A549 (cell line): ENCODE measurements around the gene EXPH5. TPM values are rescaled to one million over a fixed set of nuclear protein-coding genes. Genes with fewer than 3 reads are reported as not detected.
"Not testable (repeated sequence)": the region's sequence is repeated elsewhere in the genome, so short reads cannot be mapped to it uniquely, and the experiment has no call there.

ENCODE experiments used
- ATAC-seq, 2 experiments: fragments of 200-7000 bp in 1 of 2; fragments of >200 bp in 1 of 2; cut with Nextera tagmentation in 1 of 2; cut with Tn5 transposase in 1 of 2; 3 replicates each; pipeline versions ENCODE4 v1.8.0 to v1.9.1; 2018 to 2020; ENCODE audit warnings: mild to moderate bottlenecking in 1 of 2, moderate library complexity in 1 of 2
- CTCF ChIA-PET: fragments of 300-600 bp; sonication (Branson Sonifier 250); formaldehyde crosslinking; extraction: SDS; loops from one replicate; lab custom pipeline; 2021; ENCODE audit warnings: antibody characterized with exemption, inconsistent platforms; lab: Yijun Ruan, JAX
- POLR2A ChIA-PET: fragments of 350-600 bp; formaldehyde crosslinking; extraction: SDS; loops from one replicate; lab custom pipeline; 2021; ENCODE audit warnings: antibody characterized with exemption, inconsistent platforms; lab: Yijun Ruan, JAX
- DNase-seq, 2 experiments: peaks; one replicate each; pipeline versions ENCODE4 v3.0.0 to v3.0.0-alpha.2; 2011 to 2016; ENCODE audit warnings: low read depth in 1 of 2, low spot score in 1 of 2
- FAIRE-seq: peaks from 2 replicates; lab custom pipeline; 2011; peaks lifted over from hg19 to GRCh38; lab: Jason Lieb, UNC
- H3K27ac ChIP-seq, 2 experiments: fragments of >200 bp; sonication (Bioruptor Twin); formaldehyde crosslinking; 3 replicates each; pipeline ENCODE4 v1.5.1; 2016 to 2017
- H3K4me1 ChIP-seq: fragments of >200 bp; sonication (Bioruptor Twin); formaldehyde crosslinking; 3 replicates; pipeline ENCODE4 v1.6.1; 2016
- H3K4me2 ChIP-seq: fragments of >200 bp; sonication (Bioruptor Twin); formaldehyde crosslinking; 3 replicates; pipeline ENCODE4 v1.6.1; 2016
- H3K4me3 ChIP-seq: fragments of >200 bp; sonication (Bioruptor Twin); formaldehyde crosslinking; 3 replicates; pipeline ENCODE4 v1.5.1; 2016
- H3K9me3 ChIP-seq: fragments of >200 bp; sonication (Bioruptor Twin); formaldehyde crosslinking; 3 replicates; pipeline ENCODE4 v1.6.1; 2016
- ATOH8 ChIP-seq: fragments of 250-450 bp; sonication (Bioruptor Pico); IDR thresholded peaks from 2 replicates; pipeline ENCODE4 v1.5.0; 2020; ENCODE audit warnings: low read depth, mild to moderate bottlenecking, moderate library complexity
- BCL3 ChIP-seq: fragments of >200 bp; sonication (Bioruptor Twin); formaldehyde crosslinking; IDR thresholded peaks from 3 replicates; pipeline ENCODE4 v1.6.1; 2016
- BHLHE40 ChIP-seq: IDR thresholded peaks from 2 replicates; pipeline ENCODE4 v1.6.1; 2012; ENCODE audit warnings: low read depth, low read length, inconsistent platforms
- CBX2 ChIP-seq: fragments of 200-600 bp; sonication (generic); IDR thresholded peaks from 2 replicates; pipeline ENCODE4 v1.6.1; 2016; ENCODE audit warnings: low read depth, mild to moderate bottlenecking, borderline replicate concordance
- CBX8 ChIP-seq: fragments of 200-600 bp; sonication (generic); IDR thresholded peaks from 2 replicates; pipeline ENCODE4 v1.6.1; 2016
- CEBPB ChIP-seq, 2 experiments: fragments of >200 bp in 1 of 2; sonication (Bioruptor Twin) in 1 of 2; formaldehyde crosslinking in 1 of 2; IDR thresholded peaks; 2 replicates each; pipeline ENCODE4 v1.6.1; 2012 to 2016
- CHD2 ChIP-seq: fragments of 150-350 bp; IDR thresholded peaks from 2 replicates; pipeline ENCODE4 v1.6.1; 2014; ENCODE audit warnings: low read length; ENCODE audit not compliant: partially characterized antibody
- ELK1 ChIP-seq: fragments of 150-350 bp; IDR thresholded peaks from 2 replicates; pipeline ENCODE4 v1.6.1; 2014; ENCODE audit warnings: low read depth, mild to moderate bottlenecking, low read length
- EP300 ChIP-seq, 2 experiments: fragments of >200 bp; sonication (Bioruptor Twin); formaldehyde crosslinking; IDR thresholded peaks; 2 replicates in 1 of 2; 3 replicates in 1 of 2; pipeline ENCODE4 v1.6.1; 2016 to 2017
- ESRRA ChIP-seq: fragments of 150-350 bp; IDR thresholded peaks from 2 replicates; pipeline ENCODE4 v1.6.1; 2014; ENCODE audit warnings: mild to moderate bottlenecking, low read length, borderline replicate concordance
- FOSB ChIP-seq: fragments of 250-450 bp; sonication (Bioruptor Pico); IDR thresholded peaks from 2 replicates; pipeline ENCODE4 v1.5.0; 2020; ENCODE audit warnings: mild to moderate bottlenecking, moderate library complexity
- FOSL2 ChIP-seq, 2 experiments: fragments of 450-650 bp in 1 of 2; fragments of >200 bp in 1 of 2; sonication (Bioruptor Twin) in 1 of 2; formaldehyde crosslinking; IDR thresholded peaks; 2 replicates each; pipeline versions ENCODE4 v1.5.0 to v1.6.1; 2016 to 2020; ENCODE audit warnings: mild to moderate bottlenecking in 1 of 2, moderate library complexity in 1 of 2
- GATA3 ChIP-seq: IDR thresholded peaks from 2 replicates; pipeline ENCODE4 v1.6.1; 2012; ENCODE audit warnings: borderline replicate concordance
- HEYL ChIP-seq: fragments of 250-450 bp; sonication (Bioruptor Pico); IDR thresholded peaks from 2 replicates; pipeline ENCODE4 v1.8.0; 2021; ENCODE audit warnings: mild to moderate bottlenecking, moderate library complexity
- HOXA7 ChIP-seq: fragments of 250-450 bp; sonication (Bioruptor Pico); IDR thresholded peaks from 2 replicates; pipeline ENCODE4 v1.5.0; 2020; ENCODE audit warnings: mild to moderate bottlenecking, moderate library complexity
- HOXB5 ChIP-seq: fragments of 250-450 bp; sonication (Bioruptor Pico); IDR thresholded peaks from 2 replicates; pipeline ENCODE4 v1.5.0; 2020; ENCODE audit warnings: mild to moderate bottlenecking, moderate library complexity
- JUN ChIP-seq, 2 experiments: fragments of >200 bp; sonication (Bioruptor Twin); formaldehyde crosslinking; IDR thresholded peaks; 2 replicates in 1 of 2; 3 replicates in 1 of 2; pipeline ENCODE4 v1.6.1; 2016 to 2017
- KDM1A ChIP-seq: fragments of 200-600 bp; sonication (generic); IDR thresholded peaks from 2 replicates; pipeline ENCODE4 v1.6.1; 2016; ENCODE audit warnings: low read depth, mild to moderate bottlenecking
- MAFK ChIP-seq: fragments of 450-650 bp; IDR thresholded peaks from 2 replicates; pipeline ENCODE4 v1.6.1; 2014; ENCODE audit not compliant: partially characterized antibody
- MAX ChIP-seq: IDR thresholded peaks from 2 replicates; pipeline ENCODE4 v1.6.1; 2012
- MYC ChIP-seq: IDR thresholded peaks from 2 replicates; pipeline ENCODE4 v1.6.1; 2012; ENCODE audit warnings: mild to moderate bottlenecking, inconsistent platforms, low read length, improper control_type of control experiment, borderline replicate concordance
- NR3C1 ChIP-seq: fragments of >200 bp; sonication (Bioruptor Twin); formaldehyde crosslinking; IDR thresholded peaks from 3 replicates; pipeline ENCODE4 v1.6.1; 2017
- PBX3 ChIP-seq: IDR thresholded peaks from 2 replicates; pipeline ENCODE4 v1.6.1; 2012
- PHF8 ChIP-seq: fragments of 200-600 bp; sonication (generic); IDR thresholded peaks from 2 replicates; pipeline ENCODE4 v1.6.1; 2016; ENCODE audit warnings: low read depth, mild to moderate bottlenecking, antibody characterized with exemption, moderate library complexity, borderline replicate concordance
- POLR2A ChIP-seq: IDR thresholded peaks from 2 replicates; pipeline ENCODE4 v1.6.1; 2012; ENCODE audit warnings: mild to moderate bottlenecking, low read length
- POLR2AphosphoS2 ChIP-seq: conservative IDR thresholded peaks from 2 replicates; pipeline ENCODE4 v1.6.1; 2012; ENCODE audit warnings: low read length, improper control_type of control experiment, inconsistent platforms
- RARB ChIP-seq: fragments of 250-450 bp; sonication (Bioruptor Pico); IDR thresholded peaks from 2 replicates; pipeline ENCODE4 v1.8.0; 2021; ENCODE audit warnings: mild to moderate bottlenecking, moderate library complexity
- SMC3 ChIP-seq: fragments of >200 bp; sonication (Bioruptor Twin); formaldehyde crosslinking; IDR thresholded peaks from 3 replicates; pipeline ENCODE4 v1.6.1; 2018; ENCODE audit warnings: inconsistent platforms
- ZC3H11A ChIP-seq: fragments of 450-650 bp; IDR thresholded peaks from 2 replicates; pipeline ENCODE4 v1.6.1; 2014; ENCODE audit warnings: antibody characterized with exemption, mild to moderate bottlenecking
- ZNF302 ChIP-seq: fragments of 250-450 bp; sonication (Bioruptor Pico); IDR thresholded peaks from 2 replicates; pipeline ENCODE4 v1.9.0; 2021; ENCODE audit warnings: inconsistent platforms, mild to moderate bottlenecking, moderate library complexity
- WGBS: methylation state at CpG from one replicate; pipeline ENCODE4 v1.1.6; 2017; ENCODE audit errors: missing lambda C conversion rate; 5-methylcytosine and 5-hydroxymethylcytosine counted together
- polyA plus RNA-seq, 4 experiments: library from polyadenylated mRNA; depleted of rRNA in 3 of 4; stranded (reverse); fragments of >200 nt; fragmentation: RNase III in 1 of 4; extraction: RNeasy Plus Mini Kit Qiagen cat#74134 plus additional on column Dnase treatment in 1 of 4; gene quantifications; 2 replicates in 3 of 4; 3 replicates in 1 of 4; pipeline ENCODE4 v1.2.3, GENCODE V29; 2011 to 2017

The EXPH5 gene
- polyA plus RNA-seq, 2 of the 4 experiments (the other 2 are of a cell fraction), result 0.01 to 0.37 TPM

- FAIRE-seq (no peak), ATAC-seq (no peak), DNase-seq (no peak)
- 82% methylated on average over 4 of the region's 4 CpGs for WGBS
- no peak for TF ChIP-seq POLR2AphosphoS2
- TF ChIP-seq FOSL2 (IDR thresholded peaks at IDR 0.05), result no peak
- no peak for TF ChIP-seq FOSL2 (CRISPR knock-in tag; IDR thresholded peaks at IDR 0.05)
- TF ChIP-seq NR3C1, result no peak
- TF ChIP-seq BCL3, result no peak
- no peak for TF ChIP-seq CBX8
- no peak for TF ChIP-seq FOSB (CRISPR knock-in tag)
- no peak for TF ChIP-seq KDM1A
- TF ChIP-seq PBX3, result no peak
- no peak for TF ChIP-seq SMC3
- TF ChIP-seq GATA3, result no peak
- no peak for TF ChIP-seq JUN (IDR thresholded peaks at IDR 0.05)
- Histone ChIP-seq H3K4me3 (no peak overlapping the region), H3K4me2 (no peak overlapping the region), H3K4me1 (no peaks in the 10 kb centered on the region), H3K27ac (no peak overlapping the region), H3K9me3 (no peaks in the 10 kb centered on the region)
- POLR2A ChIA-PET, result no interaction called here
- CTCF ChIA-PET, result no interaction called here
These were observed 6.5 kb downstream of the EXPH5 start for GRCh38 chr11:108587109-108587508.

- FAIRE-seq (no peak), ATAC-seq (0 out of 6 replicates have a peak, but pooled peaks of 1 of the 2 experiments have one; percentile 25), DNase-seq (peak in 1 of 2 experiments; percentile 7)
- Histone ChIP-seq H3K27ac (no peak overlapping the region), H3K4me1 (no peaks in the 10 kb centered on the region), H3K4me3 (no peak overlapping the region), H3K9me3 (no peaks in the 10 kb centered on the region), H3K4me2 (0 out of 3 replicates have a peak overlapping the region, but pooled peaks have one; percentile 21)
- ChIA-PET POLR2A (no interaction called here), CTCF (no interaction called here)
- no peak for TF ChIP-seq POLR2A
- no peak for TF ChIP-seq HEYL (CRISPR knock-in tag)
- no peak for TF ChIP-seq FOSL2 (IDR thresholded peaks at IDR 0.05)
- no peak for TF ChIP-seq FOSL2 (CRISPR knock-in tag; IDR thresholded peaks at IDR 0.05)
- no peak for TF ChIP-seq PHF8
- no peak for TF ChIP-seq MAFK
- TF ChIP-seq HOXB5 (CRISPR knock-in tag), result no peak
- no peak for TF ChIP-seq POLR2AphosphoS2
- no peak for TF ChIP-seq JUN (IDR thresholded peaks at IDR 0.05)
- TF ChIP-seq BHLHE40, result no peak
- no peak for TF ChIP-seq SMC3
- no peak for TF ChIP-seq MAX
- no peak for TF ChIP-seq RARB
- WGBS, result 37% methylated on average over 3 of the region's 3 CpGs
These were observed 7.0 kb downstream of the EXPH5 start for GRCh38 chr11:108586600-108586999.

- DNase-seq, H3K4me2 ChIP-seq, H3K27ac ChIP-seq, CTCF ChIA-PET, H3K4me3 ChIP-seq, H3K4me1 ChIP-seq, FAIRE-seq, H3K9me3 ChIP-seq, ATAC-seq, POLR2A ChIA-PET: not testable (repeated sequence)
- WGBS, result 95% methylated on average over 4 of the region's 4 CpGs
These were observed 7.4 kb downstream of the EXPH5 start for GRCh38 chr11:108586185-108586584.

GRCh38 chr11:108584973-108585372, 8.6 kb downstream of the EXPH5 start:
- POLR2A ChIA-PET, result no interaction called here
- Histone ChIP-seq H3K4me2 (no peak overlapping the region), H3K9me3 (no peaks in the 10 kb centered on the region), H3K27ac (no peak overlapping the region), H3K4me3 (no peak overlapping the region), H3K4me1 (no peaks in the 10 kb centered on the region)
- ATAC-seq (no peak), FAIRE-seq (no peak), DNase-seq (no peak)
- CTCF ChIA-PET, result no interaction called here
- TF ChIP-seq MAFK (no peak), CEBPB (IDR thresholded peaks at IDR 0.05) (no peak), MYC (no peak), ZNF302 (CRISPR knock-in tag) (no peak), ATOH8 (CRISPR knock-in tag) (no peak), CBX2 (no peak), POLR2A (no peak), HOXA7 (CRISPR knock-in tag) (no peak), BHLHE40 (no peak), ELK1 (no peak), ESRRA (no peak), FOSB (CRISPR knock-in tag) (no peak), EP300 (IDR thresholded peaks at IDR 0.05) (no peak), CHD2 (no peak), ZC3H11A (no peak), POLR2AphosphoS2 (no peak)
